Measurements from ENCODE around the gene PTRH2.

DNA sequence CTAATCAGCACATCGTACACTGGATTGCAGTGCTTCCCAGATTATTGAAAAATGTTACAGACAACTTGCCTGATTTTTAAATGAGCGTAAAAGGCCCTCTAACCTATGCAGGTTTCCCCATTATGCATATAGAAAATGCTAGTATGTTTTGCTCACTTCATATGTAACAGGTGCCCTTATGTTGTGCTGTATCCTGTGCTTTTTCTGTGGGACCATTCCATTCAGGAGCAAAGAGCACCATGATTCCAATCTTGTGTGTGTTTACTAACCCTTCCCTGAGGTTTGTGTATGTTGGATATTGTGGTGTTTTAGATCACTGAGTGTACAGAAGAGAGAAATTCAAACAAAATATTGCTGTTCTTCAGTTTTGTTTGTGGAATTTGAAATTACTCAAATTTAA is 12.9 kb downstream of the PTRH2 start:
- no peak for TF ChIP-seq CTCF (IDR thresholded peaks at IDR 0.05)
- no peak for TF ChIP-seq POLR2A (IDR thresholded peaks at IDR 0.05)
